GM19240 (cell line): Measurements from ENCODE around the gene ERF.
A peak's percentile ranks its signal among the peaks of the same experiment; 100 is the strongest.
"Not testable (repeated sequence)": the region's sequence is repeated elsewhere in the genome, so short reads cannot be mapped to it uniquely, and the experiment has no call there.

ENCODE experiments used
- DNase-seq: peaks from one replicate; pipeline ENCODE4 v3.0.0; 2011; ENCODE audit warnings: low spot score; ENCODE audit not compliant: insufficient read length

The ERF gene

GRCh38 chr19:42275517-42275916, 20.6 kb upstream of the ERF start:
- DNase-seq = no peak

DNA sequence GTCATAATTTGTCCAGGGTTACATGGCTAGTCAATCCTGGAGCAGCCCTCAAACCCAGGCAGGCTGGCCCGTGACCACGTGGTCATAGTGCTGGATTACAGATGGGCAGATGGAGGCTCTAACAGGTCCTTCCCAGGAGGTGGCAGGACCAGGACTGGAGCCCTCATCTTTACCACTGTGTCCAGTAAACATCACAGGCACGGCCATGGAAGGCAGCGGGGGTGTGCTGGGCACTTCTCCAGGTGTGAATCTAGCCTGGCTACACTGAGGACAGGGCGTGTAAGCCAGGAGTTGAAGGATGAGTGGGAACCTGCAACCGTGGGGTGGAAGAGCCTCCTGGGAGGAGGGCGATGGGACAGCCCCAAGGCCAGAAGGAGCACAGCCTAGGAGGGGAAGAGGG, 20.2 kb upstream of the ERF start:
- no peak for DNase-seq

DNA sequence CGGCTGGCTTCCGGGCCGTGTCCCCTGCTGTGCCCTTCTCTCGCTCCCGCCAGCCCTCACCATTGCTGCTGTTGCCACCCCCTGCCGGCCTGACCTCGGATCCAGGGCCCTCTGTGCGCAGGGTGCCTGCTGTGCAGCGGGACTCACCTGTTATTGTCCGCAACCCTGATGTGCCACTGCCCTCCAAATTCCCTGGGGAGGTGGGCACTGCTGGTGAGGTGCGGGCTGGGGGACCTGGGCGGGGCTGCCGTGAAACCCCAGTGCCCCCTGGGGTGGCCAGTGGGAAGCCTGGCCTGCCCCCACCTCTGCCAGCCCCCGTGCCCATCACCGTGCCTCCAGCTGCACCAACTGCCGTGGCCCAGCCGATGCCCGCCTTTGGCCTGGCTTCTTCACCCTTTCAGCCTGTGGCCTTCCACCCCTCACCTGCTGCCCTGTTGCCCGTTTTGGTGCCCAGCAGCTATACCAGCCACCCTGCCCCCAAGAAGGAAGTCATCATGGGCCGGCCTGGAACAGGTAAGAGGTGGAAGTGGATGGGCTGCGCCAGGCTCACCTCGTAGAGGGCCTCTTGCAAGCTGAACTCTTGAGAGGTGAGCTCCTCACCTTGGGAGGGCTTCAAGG, 19.2 kb upstream of the ERF start:
- DNase-seq = no peak

GRCh38 chr19:42273407-42274064, 18.6 kb upstream of the ERF start:
- DNase-seq = no peak

DNA sequence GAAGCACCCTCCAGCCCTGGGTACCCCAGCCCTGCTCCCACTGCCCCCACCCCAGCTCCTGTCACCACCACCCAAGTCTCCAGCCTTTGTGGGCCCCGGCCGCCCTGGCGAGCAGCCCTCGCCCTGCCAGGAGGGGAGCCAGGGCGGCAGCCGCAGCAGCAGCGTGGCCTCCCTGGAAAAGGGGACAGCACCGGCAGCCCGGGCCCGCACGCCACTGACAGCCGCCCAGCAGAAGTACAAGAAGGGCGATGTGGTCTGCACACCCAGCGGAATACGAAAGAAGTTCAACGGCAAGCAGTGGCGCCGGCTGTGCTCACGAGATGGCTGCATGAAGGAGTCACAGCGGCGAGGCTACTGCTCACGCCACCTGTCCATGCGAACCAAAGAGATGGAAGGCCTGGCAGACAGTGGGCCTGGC, 18.1 kb upstream of the ERF start:
- DNase-seq = no peak

GRCh38 chr19:42272535-42272897, 17.6 kb upstream of the ERF start:
- no peak for DNase-seq

DNA sequence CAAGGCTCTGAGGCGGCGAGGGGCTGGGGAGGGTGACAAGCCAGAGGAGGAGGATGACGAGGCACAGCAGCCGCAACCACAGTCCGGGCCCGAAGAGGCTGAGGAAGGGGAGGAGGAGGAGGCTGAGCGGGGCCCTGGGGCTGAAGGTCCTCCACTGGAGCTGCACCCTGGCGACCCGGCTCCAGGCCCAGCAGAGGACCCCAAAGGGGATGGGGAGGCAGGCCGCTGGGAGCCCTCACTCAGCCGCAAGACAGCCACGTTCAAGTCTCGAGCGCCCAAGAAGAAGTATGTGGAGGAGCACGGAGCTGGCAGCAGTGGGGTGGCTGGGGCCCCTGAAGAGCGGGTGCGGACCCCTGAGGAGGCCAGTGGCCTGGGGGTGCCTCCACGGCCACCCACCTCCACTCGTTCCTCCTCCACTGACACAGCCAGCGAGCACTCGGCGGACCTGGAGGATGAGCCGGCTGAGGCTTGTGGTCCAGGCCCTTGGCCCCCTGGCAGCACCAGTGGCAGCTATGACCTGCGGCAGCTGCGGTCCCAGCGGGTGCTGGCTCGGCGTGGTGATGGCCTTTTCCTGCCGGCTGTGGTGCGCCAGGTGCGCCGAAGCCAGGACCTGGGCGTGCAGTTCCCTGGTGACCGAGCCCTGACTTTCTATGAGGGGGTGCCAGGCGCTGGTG, 17.1 kb upstream of the ERF start:
- DNase-seq = no peak

- no peak for DNase-seq
Observed at GRCh38 chr19:42271045-42271419, 16.1 kb upstream of the ERF start.

DNA sequence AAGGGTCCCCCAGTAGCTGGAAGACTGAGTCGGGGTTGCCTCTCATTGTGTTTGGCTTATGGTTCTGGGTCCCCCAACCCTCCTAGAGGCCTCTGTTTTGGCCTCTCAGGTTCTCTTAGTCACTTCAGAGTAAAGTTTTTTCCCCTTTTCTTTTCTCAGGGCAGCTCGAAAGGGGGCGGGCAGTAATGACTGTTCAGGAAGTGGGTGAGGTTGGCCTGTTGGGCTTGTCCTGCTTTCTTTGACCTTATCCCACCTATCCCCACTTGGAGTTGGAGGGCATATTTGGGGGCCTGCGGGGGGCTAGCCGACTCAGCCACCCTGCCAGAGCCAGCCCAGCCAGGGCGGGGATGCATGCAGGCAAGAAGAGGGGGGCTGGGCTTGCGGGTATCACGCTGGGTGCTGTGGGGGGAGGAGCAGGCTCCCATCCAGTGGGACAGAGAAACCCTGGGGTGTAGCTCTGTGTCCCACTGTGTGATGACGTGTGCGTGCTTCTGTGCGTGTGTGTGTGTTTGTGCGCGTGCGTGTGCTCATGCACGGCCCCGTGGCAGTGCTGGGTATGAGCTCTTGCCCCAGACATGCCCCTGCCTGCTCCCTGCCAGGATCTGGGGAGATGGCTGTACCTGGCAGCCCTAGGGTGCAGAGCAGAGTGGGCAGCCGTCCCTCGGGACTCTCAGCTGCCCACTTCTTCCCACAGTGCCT, 15.6 kb upstream of the ERF start:
- peak; percentile 58 for DNase-seq

GRCh38 chr19:42269478-42270345, 14.8 kb upstream of the ERF start:
- DNase-seq = no peak

GRCh38 chr19:42268704-42269477, 14.0 kb upstream of the ERF start, which contains the start of gene CIC:
TSS of gene CIC (plus strand) at chr19:42269252. CDS start at chr19:42271784, 2,532 bp downstream.
- DNase-seq = peak; percentile 99

DNA sequence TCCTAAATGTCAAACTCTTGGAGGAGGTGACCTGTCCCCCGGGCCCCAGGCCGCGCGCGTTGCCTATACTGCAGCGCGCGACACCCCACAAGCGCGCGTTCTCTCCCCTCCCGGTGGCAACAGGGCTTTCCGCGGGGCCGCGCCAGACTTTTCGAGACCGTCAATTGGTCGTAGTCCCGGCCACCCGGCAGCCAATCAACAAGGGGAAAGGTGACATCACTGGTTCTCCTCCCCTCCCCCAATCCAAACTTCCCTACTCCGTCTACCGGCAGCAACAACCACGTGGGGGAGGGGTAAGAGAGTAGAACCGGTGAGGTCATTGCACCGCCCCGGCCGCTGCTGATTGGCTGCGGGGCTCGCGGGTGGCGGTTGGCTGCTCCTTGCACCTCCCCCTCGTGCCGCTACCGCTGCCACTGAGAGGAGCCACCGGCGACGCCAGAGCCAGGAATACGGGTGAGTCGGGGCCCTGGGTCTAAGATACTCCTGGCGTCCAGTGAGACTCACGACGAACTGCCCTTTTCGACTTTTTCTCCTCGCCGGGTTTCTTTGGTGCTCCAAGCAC, 13.3 kb upstream of the ERF start:
- DNase-seq = peak; percentile 83

DNA sequence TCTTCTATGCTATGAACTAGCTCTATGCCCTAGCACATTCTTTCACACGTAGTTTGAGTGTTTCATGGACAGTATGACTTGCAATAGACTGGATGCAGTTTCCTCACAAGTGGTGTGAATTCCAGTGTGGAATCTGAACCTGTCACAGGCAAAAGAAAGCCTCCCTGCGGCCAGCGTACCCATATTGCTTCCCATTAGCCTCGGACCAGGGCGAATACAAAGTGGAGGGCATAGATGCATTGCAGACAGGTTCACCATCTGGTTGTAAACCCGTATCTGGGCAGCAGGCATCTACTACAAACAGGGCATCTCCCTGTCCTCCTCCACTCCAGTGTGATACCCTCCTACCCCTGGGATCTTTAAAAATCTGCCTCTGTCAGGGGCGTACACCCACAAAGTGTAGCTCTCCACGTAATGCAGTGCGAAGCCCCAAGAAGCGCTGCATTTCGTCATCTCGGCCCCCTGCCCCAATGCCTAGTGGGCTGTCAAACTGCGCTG, 12.8 kb upstream of the ERF start:
- DNase-seq = no peak

GRCh38 chr19:42266928-42267603, 12.1 kb upstream of the ERF start:
- not testable (repeated sequence) for DNase-seq

DNA sequence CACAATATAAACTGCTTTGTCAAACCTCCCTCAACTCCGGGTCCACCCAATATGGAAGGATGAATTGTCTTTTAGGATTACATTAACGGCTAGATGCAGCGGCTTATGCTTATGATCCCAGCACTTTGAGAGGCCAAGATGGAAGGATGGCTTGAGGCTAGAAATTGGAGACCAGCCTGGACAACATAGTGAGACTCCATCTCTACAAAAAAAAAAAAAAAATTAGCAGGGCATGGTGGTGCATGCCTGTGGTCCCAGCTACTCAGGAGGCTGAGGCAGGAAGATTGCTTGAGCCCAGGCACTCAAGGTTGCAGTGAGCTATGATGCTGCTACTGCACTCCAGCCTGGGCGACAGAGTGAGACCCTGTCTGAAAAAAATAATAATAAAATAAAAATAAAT, 11.2 kb upstream of the ERF start:
- not testable (repeated sequence) for DNase-seq

DNA sequence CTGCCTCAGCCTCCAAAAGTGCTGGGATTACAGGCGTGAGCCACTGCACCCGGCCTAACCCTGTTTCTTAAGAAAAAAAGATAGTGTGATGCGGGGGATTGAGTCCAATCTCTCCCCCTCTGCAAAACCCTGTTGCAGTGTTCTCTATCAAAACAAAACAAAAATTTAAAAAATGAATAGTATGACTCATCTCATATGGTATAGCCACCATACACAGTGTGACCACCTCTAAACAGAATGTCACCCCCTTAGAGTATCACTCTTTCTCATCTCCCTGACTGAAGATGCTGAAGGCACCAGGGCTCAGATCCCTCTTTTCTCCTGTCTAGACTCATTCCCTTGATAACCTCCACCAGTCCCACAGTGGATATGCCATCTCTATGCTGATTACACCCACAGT, 6.8 kb upstream of the ERF start:
- DNase-seq = no peak

GRCh38 chr19:42257842-42258241, 2.9 kb upstream of the ERF start:
- DNase-seq = not testable (repeated sequence)

DNA sequence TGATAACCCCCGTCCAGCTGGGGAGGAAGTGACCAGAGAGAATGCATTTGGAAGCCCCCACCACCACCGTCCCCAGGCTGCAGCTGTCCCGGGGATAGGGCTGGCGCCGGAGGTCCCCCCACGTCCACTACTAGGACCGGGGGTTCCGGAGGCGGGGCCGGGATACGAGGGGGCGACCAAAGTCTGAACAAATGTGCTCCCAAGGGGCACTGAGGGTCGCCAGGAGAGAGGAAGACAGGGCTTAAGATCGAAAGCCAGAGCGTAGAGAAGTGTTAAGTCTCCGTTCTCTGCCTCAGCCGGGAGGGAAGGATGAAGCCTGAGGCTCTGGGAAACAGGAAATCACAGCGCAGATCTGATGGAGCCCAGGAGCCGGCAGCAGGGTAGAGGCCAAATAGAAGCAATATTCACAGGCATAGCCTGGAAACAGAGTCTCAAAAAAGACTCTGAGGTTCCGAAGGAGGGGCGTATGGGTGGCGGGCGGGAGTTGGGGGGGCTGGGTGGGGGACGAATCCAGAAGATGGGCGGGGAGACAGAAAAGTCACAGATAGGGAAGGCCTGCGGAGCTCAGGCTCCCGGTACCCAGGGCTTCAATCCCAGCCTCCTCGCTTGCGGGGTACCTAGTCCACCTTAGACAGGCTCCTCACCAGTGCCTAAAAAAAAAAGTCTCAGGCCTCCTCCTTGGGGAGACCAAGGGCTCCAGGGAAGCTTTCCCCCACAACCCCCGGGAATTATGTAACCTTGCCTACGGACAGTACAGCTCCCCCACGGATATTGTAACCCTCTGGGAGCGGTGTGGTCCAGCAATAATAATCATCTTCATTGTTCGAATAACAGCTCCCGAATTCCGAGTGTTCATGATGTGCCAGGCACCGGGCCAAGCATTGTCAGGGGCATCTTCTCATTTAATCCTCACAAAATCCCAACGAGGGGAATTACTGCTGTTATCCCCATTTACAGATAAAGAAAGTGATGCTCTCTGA, 1.1 kb upstream of the ERF start:
- no peak for DNase-seq
